Fibroblast of skin of left biceps (primary cell): ENCODE data around the gene ARAP3.

Experiments
- DNase-seq, 2 experiments: peaks; one replicate each; pipeline ENCODE4 v3.0.0-alpha.2; 2013; ENCODE audit warnings: low read depth in 2 of 2

Gene ARAP3

GRCh38 chr5:141703133-141703561 lies 21.1 kb upstream of the ARAP3 start:
- DNase-seq: no peak

GRCh38 chr5:141701360-141702119 lies 19.5 kb upstream of the ARAP3 start:
- DNase-seq: no peak

GRCh38 chr5:141697586-141697985 lies 15.6 kb upstream of the ARAP3 start:
- no peak for DNase-seq

GRCh38 chr5:141696431-141696830 lies 14.4 kb upstream of the ARAP3 start:
- no peak for DNase-seq

- DNase-seq: no peak
Measured at GRCh38 chr5:141695627-141696215, 13.7 kb upstream of the ARAP3 start.

- no peak for DNase-seq
Measured at GRCh38 chr5:141694479-141694878, 12.4 kb upstream of the ARAP3 start.

- no peak for DNase-seq
Measured at GRCh38 chr5:141692919-141693725, 11.1 kb upstream of the ARAP3 start.

GRCh38 chr5:141692533-141692888 lies 10.5 kb upstream of the ARAP3 start:
- no peak for DNase-seq

GRCh38 chr5:141691867-141692532 lies 10.0 kb upstream of the ARAP3 start:
- no peak for DNase-seq

GRCh38 chr5:141691286-141691866 lies 9.3 kb upstream of the ARAP3 start:
- DNase-seq: no peak

- DNase-seq: no peak
Measured at GRCh38 chr5:141686648-141687416, 4.8 kb upstream of the ARAP3 start.

- DNase-seq: no peak
Measured at GRCh38 chr5:141685591-141685990, 3.6 kb upstream of the ARAP3 start.

GRCh38 chr5:141683596-141684141 lies 1.6 kb upstream of the ARAP3 start:
- DNase-seq: no peak

- DNase-seq: no peak
Measured at GRCh38 chr5:141681295-141681694, 735 bp downstream of the ARAP3 start.

- DNase-seq: no peak
Measured at GRCh38 chr5:141680751-141681201, 1.3 kb downstream of the ARAP3 start.

- DNase-seq: no peak
Measured at GRCh38 chr5:141680178-141680577, 1.9 kb downstream of the ARAP3 start.

GRCh38 chr5:141677415-141677814 lies 4.6 kb downstream of the ARAP3 start:
- no peak for DNase-seq

GRCh38 chr5:141675672-141676071 lies 6.4 kb downstream of the ARAP3 start:
- DNase-seq: no peak

GRCh38 chr5:141674747-141675146 lies 7.3 kb downstream of the ARAP3 start:
- DNase-seq: no peak
